PFSK-1 (cell line): ENCODE results near the gene DOCK1.

Experiments used
- FOXP2 ChIP-seq: optimal IDR thresholded peaks from 2 replicates; pipeline ENCODE3; 2011; ENCODE audit warnings: borderline replicate concordance, control low read depth, inconsistent platforms; ENCODE audit not compliant: insufficient read depth; ENCODE audit errors: extremely low read length, extremely low read depth
- POLR2AphosphoS5 ChIP-seq: IDR thresholded peaks from 2 replicates; pipeline ENCODE4 v1.6.1; 2012; ENCODE audit warnings: low read depth, mild to moderate bottlenecking, control low read depth, low read length, moderate library complexity
- REST ChIP-seq, 2 experiments: IDR thresholded peaks; 2 replicates each; pipeline versions ENCODE4 v1.6.1 to v1.8.0; 2011 to 2012; ENCODE audit warnings: low read depth in 2 of 2, low read length in 2 of 2, control low read depth in 1 of 2, inconsistent platforms in 1 of 2, mild to moderate bottlenecking in 1 of 2, moderate library complexity in 1 of 2; ENCODE audit not compliant: insufficient read depth in 1 of 2
- TAF1 ChIP-seq: IDR thresholded peaks from 2 replicates; pipeline ENCODE4 v1.6.1; 2012; ENCODE audit warnings: low read length, control low read depth, borderline replicate concordance; ENCODE audit not compliant: insufficient read depth

GRCh38 chr10:127486355-127486754, 581.1 kb downstream of the DOCK1 start:
- TF ChIP-seq POLR2AphosphoS5 (no peak), TAF1 (no peak), REST (IDR thresholded peaks at IDR 0.05; ENCODE audit: insufficient read depth in 1 of 2, low read depth in 2 of 2, low read length in 2 of 2) (no peak), FOXP2 (no peak)
